Smooth muscle cell (in vitro differentiated cells): ENCODE measurements around the gene METAP2. TPM values are rescaled to one million over a fixed set of nuclear protein-coding genes. Genes with fewer than 3 reads are reported as not detected.

Experiments used
- DNase-seq: peaks from one replicate; lab custom pipeline; 2025; ENCODE audit not compliant: unreplicated experiment; lab: John Stamatoyannopoulos, UW
- H2AFZ ChIP-seq: fragments of 200-600 bp; sonication (generic); 2 replicates; pipeline ENCODE4 v1.6.0; 2016; ENCODE audit warnings: antibody characterized with exemption, low read depth, mild to moderate bottlenecking
- H3F3A ChIP-seq: fragments of 200-600 bp; sonication (generic); 2 replicates; pipeline ENCODE4 v1.6.0; 2017; ENCODE audit warnings: antibody characterized with exemption, low read depth
- H3K27ac ChIP-seq: fragments of 200-600 bp; sonication (generic); 2 replicates; pipeline ENCODE4 v1.5.1; 2016; ENCODE audit warnings: low read depth, mild to moderate bottlenecking
- H3K27me3 ChIP-seq: fragments of 200-600 bp; sonication (generic); 2 replicates; pipeline ENCODE4 v1.6.1; 2016; ENCODE audit warnings: low read depth, mild to moderate bottlenecking
- H3K36me3 ChIP-seq: fragments of 200-600 bp; sonication (generic); 2 replicates; pipeline ENCODE4 v1.5.1; 2016; ENCODE audit warnings: low read depth
- H3K4me1 ChIP-seq: fragments of 200-600 bp; sonication (generic); 2 replicates; pipeline ENCODE4 v1.5.1; 2016; ENCODE audit warnings: low read depth
- H3K4me2 ChIP-seq: fragments of 200-600 bp; sonication (generic); 2 replicates; pipeline ENCODE4 v1.6.0; 2016; ENCODE audit warnings: mild to moderate bottlenecking
- H3K4me3 ChIP-seq: fragments of 200-600 bp; sonication (generic); 2 replicates; pipeline ENCODE4 v1.5.1; 2016; ENCODE audit warnings: mild to moderate bottlenecking
- H3K79me2 ChIP-seq: fragments of 200-600 bp; sonication (generic); 2 replicates; pipeline ENCODE4 v1.6.0; 2016; ENCODE audit warnings: low read depth, mild to moderate bottlenecking
- H3K9ac ChIP-seq: fragments of 200-600 bp; sonication (generic); 2 replicates; pipeline ENCODE4 v1.6.0; 2016; ENCODE audit warnings: low read depth
- H3K9me3 ChIP-seq: fragments of 200-600 bp; sonication (generic); replicated peaks from 2 replicates; pipeline ENCODE4 v1.5.1; 2016; ENCODE audit warnings: low read depth
- H4K20me1 ChIP-seq: fragments of 200-600 bp; sonication (generic); 2 replicates; pipeline ENCODE4 v1.6.0; 2016; ENCODE audit warnings: low read depth
- WGBS: methylation state at CpG from one replicate; pipeline ENCODE4 v1.1.7; 2016; ENCODE audit warnings: low lambda C conversion rate; 5-methylcytosine and 5-hydroxymethylcytosine counted together
- polyA plus RNA-seq: library from polyadenylated mRNA; unstranded; fragments of >200 nt; fragmentation: Nextera tagmentation; extraction: Ambion mirVana; gene quantifications from 2 replicates; pipeline ENCODE4 v1.2.1, GENCODE V29; 2016
- total RNA-seq: library from RNA; depleted of rRNA; stranded (reverse); fragments of >200 nt; gene quantifications from 2 replicates; pipeline ENCODE4 v1.2.3, GENCODE V29; 2014
- TF ChIP-seq, protein P1 (sequence below): fragments of 200-600 bp; sonication (generic); IDR thresholded peaks from 2 replicates; pipeline ENCODE4 v1.5.1; 2017; ENCODE audit warnings: borderline replicate concordance, mild to moderate bottlenecking, antibody characterized with exemption; ENCODE audit not compliant: insufficient read depth, poor library complexity, severe bottlenecking

Gene METAP2
- total and polyA plus RNA-seq, 2 experiments from 2014 or later: 39.2 to 54.8 TPM

GRCh38 chr12:95517246-95517645 lies 43.3 kb downstream of the METAP2 start:
- no peaks in the 10 kb centered on the region for H3K4me1 ChIP-seq
- no peak overlapping the region for H3K9ac ChIP-seq
- H3K27me3 ChIP-seq: no peaks in the 10 kb centered on the region
- no peaks in the 10 kb centered on the region for H3K79me2 ChIP-seq
- no peak overlapping the region for H3K4me3 ChIP-seq
- H4K20me1 ChIP-seq: peaks cover 27% of the 10 kb centered on the region
- no peaks in the 10 kb centered on the region for H3K9me3 ChIP-seq
- H3K27ac ChIP-seq: peak overlapping the region; percentile 23
- no peak overlapping the region for H3K4me2 ChIP-seq
- no peak for DNase-seq
- peaks cover 5% of the 10 kb centered on the region for H3F3A ChIP-seq
- H2AFZ ChIP-seq: no peak overlapping the region
- TF ChIP-seq, protein P1, sequence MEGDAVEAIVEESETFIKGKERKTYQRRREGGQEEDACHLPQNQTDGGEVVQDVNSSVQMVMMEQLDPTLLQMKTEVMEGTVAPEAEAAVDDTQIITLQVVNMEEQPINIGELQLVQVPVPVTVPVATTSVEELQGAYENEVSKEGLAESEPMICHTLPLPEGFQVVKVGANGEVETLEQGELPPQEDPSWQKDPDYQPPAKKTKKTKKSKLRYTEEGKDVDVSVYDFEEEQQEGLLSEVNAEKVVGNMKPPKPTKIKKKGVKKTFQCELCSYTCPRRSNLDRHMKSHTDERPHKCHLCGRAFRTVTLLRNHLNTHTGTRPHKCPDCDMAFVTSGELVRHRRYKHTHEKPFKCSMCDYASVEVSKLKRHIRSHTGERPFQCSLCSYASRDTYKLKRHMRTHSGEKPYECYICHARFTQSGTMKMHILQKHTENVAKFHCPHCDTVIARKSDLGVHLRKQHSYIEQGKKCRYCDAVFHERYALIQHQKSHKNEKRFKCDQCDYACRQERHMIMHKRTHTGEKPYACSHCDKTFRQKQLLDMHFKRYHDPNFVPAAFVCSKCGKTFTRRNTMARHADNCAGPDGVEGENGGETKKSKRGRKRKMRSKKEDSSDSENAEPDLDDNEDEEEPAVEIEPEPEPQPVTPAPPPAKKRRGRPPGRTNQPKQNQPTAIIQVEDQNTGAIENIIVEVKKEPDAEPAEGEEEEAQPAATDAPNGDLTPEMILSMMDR: no peak
- H3K36me3 ChIP-seq: peaks cover 12% of the 10 kb centered on the region

DNA sequence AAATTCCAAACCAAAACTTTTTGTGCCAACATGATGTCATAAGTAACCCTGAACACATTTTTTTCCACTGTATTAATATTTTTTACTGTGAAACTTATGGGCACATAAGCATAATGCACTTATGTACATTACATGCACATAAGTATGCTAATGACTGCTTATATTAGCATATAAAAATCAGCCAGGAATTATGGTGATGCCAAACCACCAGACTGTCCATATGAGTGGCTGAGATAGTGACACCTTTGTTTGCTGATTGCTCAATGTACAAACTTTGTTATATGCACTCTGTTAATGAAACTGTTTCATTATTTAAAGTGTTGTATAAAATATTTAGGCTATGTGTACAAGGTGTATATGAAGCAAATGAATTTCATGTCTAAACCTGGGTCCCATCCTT lies 45.0 kb downstream of the METAP2 start:
- H3K36me3 ChIP-seq: peaks cover 6% of the 10 kb centered on the region

GRCh38 chr12:95520816-95521215 lies 46.9 kb downstream of the METAP2 start:
- no peak overlapping the region for H3K27ac ChIP-seq
- no peaks in the 10 kb centered on the region for H3K27me3 ChIP-seq
- no peaks in the 10 kb centered on the region for H3K79me2 ChIP-seq
- 84% methylated on average over 6 of the region's 6 CpGs for WGBS
- no peak overlapping the region for H3K4me2 ChIP-seq
- H3K4me1 ChIP-seq: no peaks in the 10 kb centered on the region
- no peak for DNase-seq
- no peak overlapping the region for H2AFZ ChIP-seq
- peaks cover 5% of the 10 kb centered on the region for H3F3A ChIP-seq
- no peaks in the 10 kb centered on the region for H3K36me3 ChIP-seq
- H3K9ac ChIP-seq: no peak overlapping the region
- no peaks in the 10 kb centered on the region for H3K9me3 ChIP-seq
- TF ChIP-seq, protein P1: no peak
- no peak overlapping the region for H3K4me3 ChIP-seq
- peaks cover 10% of the 10 kb centered on the region for H4K20me1 ChIP-seq

More for the DNA sequence above, 45.0 kb downstream of the METAP2 start:
- Histone ChIP-seq H4K20me1 (peaks cover 27% of the 10 kb centered on the region), H3K27me3 (no peaks in the 10 kb centered on the region), H3K9me3 (no peaks in the 10 kb centered on the region), H3K4me1 (no peaks in the 10 kb centered on the region), H3F3A (peaks cover 5% of the 10 kb centered on the region), H3K4me3 (no peak overlapping the region), H3K27ac (no peak overlapping the region), H3K9ac (no peak overlapping the region), H3K4me2 (no peak overlapping the region), H3K79me2 (no peaks in the 10 kb centered on the region), H2AFZ (no peak overlapping the region)
- no peak for DNase-seq
- TF ChIP-seq, protein P1: no peak

- 94% methylated on average over 8 of the region's 8 CpGs for WGBS
- Histone ChIP-seq H3K4me2 (no peak overlapping the region), H3K4me1 (no peaks in the 10 kb centered on the region), H3K27me3 (no peaks in the 10 kb centered on the region), H3K9ac (no peak overlapping the region), H3K36me3 (no peaks in the 10 kb centered on the region), H3K79me2 (no peaks in the 10 kb centered on the region), H3K27ac (no peak overlapping the region), H3K4me3 (no peak overlapping the region), H2AFZ (no peak overlapping the region), H3K9me3 (no peaks in the 10 kb centered on the region), H4K20me1 (no peaks in the 10 kb centered on the region), H3F3A (no peaks in the 10 kb centered on the region)
- DNase-seq: no peak
- TF ChIP-seq, protein P1: no peak
Observed at GRCh38 chr12:95522692-95523091, 48.7 kb downstream of the METAP2 start.
